HepG2 (cell line): Measurements from ENCODE around the gene KLKB1. TPM values are rescaled to one million over a fixed set of nuclear protein-coding genes. Genes with fewer than 3 reads are reported as not detected.

ENCODE experiments used
- AHR ChIP-seq: IDR thresholded peaks from 2 replicates; pipeline ENCODE4 v1.6.1; 2018; ENCODE audit warnings: missing genetic modification reagents, missing compliant biosample characterization
- ATM ChIP-seq: fragments of 450-650 bp; IDR thresholded peaks from 2 replicates; pipeline ENCODE4 v1.7.1; 2017; ENCODE audit warnings: mild to moderate bottlenecking, borderline replicate concordance
- CHD4 ChIP-seq: fragments of 200-600 bp; sonication (generic); IDR thresholded peaks from 2 replicates; pipeline ENCODE4 v1.7.0; 2017; ENCODE audit warnings: mild to moderate bottlenecking, low read length, borderline replicate concordance
- CREB1 ChIP-seq, 2 experiments: fragments of 450-650 bp in 1 of 2; IDR thresholded peaks; 2 replicates each; pipeline ENCODE4 v1.6.1; 2016 to 2017; ENCODE audit warnings: control low read depth in 1 of 2, mild to moderate bottlenecking in 1 of 2, missing compliant biosample characterization in 1 of 2, missing genetic modification characterization in 1 of 2
- EHMT2 ChIP-seq: fragments of 200-600 bp; sonication (generic); IDR thresholded peaks from 2 replicates; pipeline ENCODE4 v1.7.0; 2017; ENCODE audit warnings: antibody characterized with exemption, low read depth, low read length, borderline replicate concordance
- FOXM1 ChIP-seq: sonication (generic); formaldehyde crosslinking; IDR thresholded peaks from 2 replicates; pipeline ENCODE4 v1.5.0; 2020; ENCODE audit warnings: missing genetic modification reagents
- HHEX ChIP-seq: IDR thresholded peaks from 2 replicates; pipeline ENCODE4 v1.6.1; 2016; ENCODE audit warnings: control low read depth
- HOXA3 ChIP-seq: sonication (generic); formaldehyde crosslinking; IDR thresholded peaks from 2 replicates; pipeline ENCODE4 v1.5.0; 2020; ENCODE audit warnings: missing genetic modification reagents
- KAT8 ChIP-seq: IDR thresholded peaks from 2 replicates; pipeline ENCODE4 v1.6.1; 2016; ENCODE audit warnings: missing genetic modification reagents, missing compliant biosample characterization
- KDM5B ChIP-seq: sonication (generic); formaldehyde crosslinking; IDR thresholded peaks from 2 replicates; pipeline ENCODE4 v1.4.0; 2020; ENCODE audit warnings: missing genetic modification reagents, mild to moderate bottlenecking, borderline replicate concordance
- KMT2B ChIP-seq: IDR thresholded peaks from 2 replicates; pipeline ENCODE4 v1.6.1; 2016; ENCODE audit warnings: missing genetic modification reagents, missing compliant biosample characterization
- MED8 ChIP-seq: sonication (generic); formaldehyde crosslinking; IDR thresholded peaks from 2 replicates; pipeline ENCODE4 v1.8.1; 2023; ENCODE audit warnings: mild to moderate bottlenecking, missing genetic modification reagents; ENCODE audit not compliant: insufficient replicate concordance
- NR2F2 ChIP-seq: IDR thresholded peaks from 2 replicates; pipeline ENCODE4 v1.6.1; 2012; ENCODE audit warnings: low read depth, inconsistent platforms, borderline replicate concordance
- SCMH1 ChIP-seq: sonication (generic); formaldehyde crosslinking; IDR thresholded peaks from 2 replicates; pipeline ENCODE4 v1.9.0; 2021; ENCODE audit warnings: missing genetic modification reagents, mild to moderate bottlenecking, borderline replicate concordance
- SETDB1 ChIP-seq: sonication (generic); formaldehyde crosslinking; IDR thresholded peaks from 2 replicates; pipeline ENCODE4 v1.5.1; 2020; ENCODE audit warnings: missing genetic modification reagents, mild to moderate bottlenecking, borderline replicate concordance
- SKIL ChIP-seq: sonication (generic); formaldehyde crosslinking; IDR thresholded peaks from 2 replicates; pipeline ENCODE4 v1.8.0; 2022; ENCODE audit warnings: missing genetic modification reagents, mild to moderate bottlenecking, moderate library complexity, borderline replicate concordance
- TBX3 ChIP-seq: fragments of 450-650 bp; IDR thresholded peaks from 2 replicates; pipeline ENCODE4 v1.6.1; 2017; ENCODE audit warnings: antibody characterized with exemption, mild to moderate bottlenecking, inconsistent platforms, borderline replicate concordance
- ZNF205 ChIP-seq: IDR thresholded peaks from 2 replicates; pipeline ENCODE4 v1.6.1; 2018; ENCODE audit warnings: missing biosample characterization, missing genetic modification reagents
- ZNF274 ChIP-seq: sonication (generic); formaldehyde crosslinking; IDR thresholded peaks from 2 replicates; pipeline ENCODE4 v1.5.1; 2020; ENCODE audit warnings: mild to moderate bottlenecking, missing genetic modification reagents
- ZNF343 ChIP-seq: sonication (generic); formaldehyde crosslinking; IDR thresholded peaks from 2 replicates; pipeline ENCODE4 v1.4.0; 2020; ENCODE audit warnings: mild to moderate bottlenecking, missing genetic modification reagents
- ZNF446 ChIP-seq: sonication (generic); formaldehyde crosslinking; IDR thresholded peaks from 2 replicates; pipeline ENCODE4 v1.5.0; 2020; ENCODE audit warnings: mild to moderate bottlenecking, missing genetic modification reagents
- ZNF468 ChIP-seq: sonication (generic); formaldehyde crosslinking; IDR thresholded peaks from 2 replicates; pipeline ENCODE4 v1.8.0; 2022; ENCODE audit warnings: mild to moderate bottlenecking, moderate library complexity, missing genetic modification reagents
- ZNF496 ChIP-seq: sonication (generic); formaldehyde crosslinking; IDR thresholded peaks from 2 replicates; pipeline ENCODE4 v1.8.1; 2023; ENCODE audit warnings: mild to moderate bottlenecking, moderate library complexity, missing genetic modification reagents; ENCODE audit not compliant: insufficient replicate concordance
- ZNF703 ChIP-seq: sonication (generic); formaldehyde crosslinking; IDR thresholded peaks from 2 replicates; pipeline ENCODE4 v1.5.1; 2020; ENCODE audit warnings: missing genetic modification reagents, mild to moderate bottlenecking, moderate library complexity, borderline replicate concordance
- ZSCAN25 ChIP-seq: sonication (generic); formaldehyde crosslinking; IDR thresholded peaks from 2 replicates; pipeline ENCODE4 v1.8.0; 2022; ENCODE audit warnings: mild to moderate bottlenecking, missing genetic modification reagents
- polyA plus RNA-seq, 8 experiments: library from polyadenylated mRNA; depleted of rRNA in 3 of 8; stranded (reverse) in 7 of 8; unstranded in 1 of 8; fragments of >200 nt; fragmentation: Illumina TruSeq in 4 of 8; extraction: Trizol in 4 of 8; gene quantifications; 2 replicates each; pipeline versions ENCODE4 v1.2.1 to v1.2.3, GENCODE V29; 2011 to 2016; ENCODE audit warnings: low read depth in 4 of 8, missing spikeins in 1 of 8, mixed read lengths in 1 of 8; ENCODE audit not compliant: insufficient read depth in 1 of 8
- total RNA-seq, 5 experiments: library from RNA; depleted of rRNA; stranded (reverse); fragments of >200 nt; fragmentation: Illumina TruSeq; extraction: Trizol; gene quantifications; 2 replicates each; pipeline ENCODE4 v1.2.3, GENCODE V29; 2016; ENCODE audit warnings: low read depth in 1 of 5
- TF ChIP-seq, protein P1 (sequence below): sonication (generic); formaldehyde crosslinking; IDR thresholded peaks from 2 replicates; pipeline ENCODE4 v1.4.0; 2020; ENCODE audit warnings: low read depth, mild to moderate bottlenecking, missing genetic modification reagents

Gene KLKB1
- total and polyA plus RNA-seq, 2 of the 13 experiments (the other 11 are each of a cell fraction or from before 2014, with no cell fraction given), result 0.26 to 0.49 TPM

- TF ChIP-seq ZNF343, result peak; percentile 68
- TF ChIP-seq ATM, result no peak
- no peak; the same call in 1 of the 2 replicates for TF ChIP-seq ZNF205
- TF ChIP-seq ZNF468 (CRISPR knock-in tag), result no peak
- TF ChIP-seq KMT2B, result peak; percentile 81; the same call in 1 of the 2 replicates
- TF ChIP-seq KAT8, result peak; percentile 85; the same call in 1 of the 2 replicates
- TF ChIP-seq EHMT2, result no peak
- no peak for TF ChIP-seq CHD4
- peak; percentile 59 for TF ChIP-seq ZNF274 (CRISPR knock-in tag)
- 0 out of 2 replicates have a peak, but pooled peaks have one; percentile 12 for TF ChIP-seq CREB1 (IDR thresholded peaks at IDR 0.05)
- TF ChIP-seq CREB1 (CRISPR knock-in tag; IDR thresholded peaks at IDR 0.05), result no peak
- no peak for TF ChIP-seq AHR (CRISPR knock-in tag)
- TF ChIP-seq KDM5B, result no peak; the same call in 1 of the 2 replicates
- TF ChIP-seq ZNF703, result peak; percentile 81; the same call in 1 of the 2 replicates
- TF ChIP-seq ZNF496 (CRISPR knock-in tag), result no peak
- TF ChIP-seq NR2F2, result peak; percentile 80; the same call in 1 of the 2 replicates
- TF ChIP-seq, protein P1, sequence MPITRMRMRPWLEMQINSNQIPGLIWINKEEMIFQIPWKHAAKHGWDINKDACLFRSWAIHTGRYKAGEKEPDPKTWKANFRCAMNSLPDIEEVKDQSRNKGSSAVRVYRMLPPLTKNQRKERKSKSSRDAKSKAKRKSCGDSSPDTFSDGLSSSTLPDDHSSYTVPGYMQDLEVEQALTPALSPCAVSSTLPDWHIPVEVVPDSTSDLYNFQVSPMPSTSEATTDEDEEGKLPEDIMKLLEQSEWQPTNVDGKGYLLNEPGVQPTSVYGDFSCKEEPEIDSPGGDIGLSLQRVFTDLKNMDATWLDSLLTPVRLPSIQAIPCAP (CRISPR knock-in tag), result no peak; the same call in 1 of the 2 replicates
- TF ChIP-seq FOXM1 (CRISPR knock-in tag), result no peak
- peak; percentile 80 for TF ChIP-seq HOXA3 (CRISPR knock-in tag)
- peak; percentile 62; the same call in 1 of the 2 replicates for TF ChIP-seq ZSCAN25 (CRISPR knock-in tag)
- TF ChIP-seq MED8, result peak; percentile 88
- peak; percentile 4; the same call in 1 of the 2 replicates for TF ChIP-seq SKIL
- no peak for TF ChIP-seq SCMH1 (CRISPR knock-in tag)
- no peak for TF ChIP-seq SETDB1 (CRISPR knock-in tag)
- TF ChIP-seq HHEX, result no peak
- no peak for TF ChIP-seq TBX3
- TF ChIP-seq ZNF446 (CRISPR knock-in tag), result 0 out of 2 replicates have a peak, but pooled peaks have one; percentile 16
These were observed 35.9 kb upstream of the KLKB1 start, which contains the start of gene CYP4V2 (continued) for GRCh38 chr4:186191200-186192065.
